ENCODE data around the gene PKP3.
"Not testable (repeated sequence)": the region's sequence is repeated elsewhere in the genome, so short reads cannot be mapped to it uniquely, and the experiment has no call there.

PKP3 gene

GRCh38 chr11:363443-363805, 30.6 kb upstream of the PKP3 start:
- DNase-seq = not testable (repeated sequence)

DNA sequence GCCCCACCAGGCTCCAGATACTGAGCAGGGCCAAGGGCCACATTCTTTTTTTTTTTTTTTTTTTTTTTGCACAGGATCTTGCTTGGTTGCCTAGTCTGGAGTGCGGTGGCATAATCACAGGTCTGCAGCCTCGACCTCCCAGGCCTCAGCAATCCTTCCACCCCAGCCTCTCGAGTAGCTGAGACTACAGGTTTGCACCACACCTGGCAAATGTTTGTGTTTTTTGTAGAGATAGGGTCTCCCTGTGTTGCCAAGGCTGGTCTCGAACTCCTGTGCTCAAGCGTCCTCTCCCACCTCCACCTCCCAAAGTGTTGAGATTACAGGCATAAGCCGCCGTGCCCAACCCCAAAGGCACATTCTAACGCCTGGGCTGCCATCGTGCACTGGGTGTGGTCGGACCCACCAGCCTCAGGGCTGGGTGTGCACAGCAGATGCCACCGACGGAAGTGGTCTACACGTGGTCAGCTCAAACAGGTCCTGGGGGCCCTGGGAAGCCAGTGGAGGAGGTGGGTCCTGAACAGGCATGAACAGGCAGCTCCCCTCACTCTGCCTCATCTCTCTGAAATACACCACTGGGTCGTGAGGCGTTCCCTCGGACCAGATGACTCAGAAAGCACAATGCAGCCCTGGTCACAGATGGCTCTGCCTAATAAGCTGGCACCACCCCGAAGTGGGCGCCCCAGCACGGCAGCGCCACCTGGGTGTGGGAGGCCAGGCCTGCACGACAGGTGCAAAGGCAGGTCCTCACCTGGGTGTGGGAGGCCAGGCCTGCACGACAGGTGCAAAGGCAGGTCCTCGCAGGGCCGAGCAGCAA, 29.9 kb upstream of the PKP3 start:
- peak; percentile 44 for DNase-seq

GRCh38 chr11:364991-365725, 28.9 kb upstream of the PKP3 start:
- DNase-seq = no peak

DNA sequence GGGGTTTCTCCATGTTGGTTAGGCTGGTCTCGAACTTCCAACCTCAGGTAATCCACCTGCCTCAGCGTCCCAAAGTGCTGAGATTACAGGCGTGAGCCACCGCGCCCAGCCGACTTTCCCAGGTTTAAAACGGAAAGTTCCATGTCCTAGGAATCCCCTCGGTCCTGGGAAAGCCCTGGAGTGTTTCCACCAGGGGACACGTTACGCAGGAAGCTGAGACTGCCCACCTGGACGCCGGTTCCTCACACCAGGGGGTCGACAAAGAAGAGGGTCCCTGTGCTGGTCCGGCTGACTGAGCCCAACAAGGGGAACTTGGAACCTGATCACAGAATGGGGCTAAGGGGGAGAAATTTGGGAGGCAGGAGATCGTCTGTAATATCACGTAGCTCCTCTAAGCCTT, 28.2 kb upstream of the PKP3 start:
- no peak for DNase-seq

DNA sequence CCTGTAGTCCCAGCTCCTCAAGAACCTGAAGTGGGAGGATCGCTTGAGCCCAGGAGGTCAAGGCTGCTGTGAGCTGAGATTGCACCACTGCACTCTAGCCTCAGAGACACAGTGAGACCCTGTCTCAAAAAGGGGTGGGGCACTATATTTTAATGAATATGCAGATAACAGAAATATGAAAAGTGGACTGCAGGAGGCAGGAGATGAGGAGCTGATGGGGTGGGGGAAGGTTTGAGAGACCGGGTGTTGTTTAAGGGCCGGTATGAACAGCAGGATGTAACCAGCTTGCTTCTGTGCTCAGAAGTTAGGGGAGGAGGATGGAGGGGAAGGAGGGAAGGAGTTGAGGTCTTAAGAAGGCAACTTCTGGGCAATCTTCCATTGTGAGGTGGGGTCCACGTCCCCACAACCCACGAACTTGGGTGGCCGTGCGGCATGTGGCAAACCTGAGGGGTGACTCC, 26.0 kb upstream of the PKP3 start:
- DNase-seq = no peak

DNA sequence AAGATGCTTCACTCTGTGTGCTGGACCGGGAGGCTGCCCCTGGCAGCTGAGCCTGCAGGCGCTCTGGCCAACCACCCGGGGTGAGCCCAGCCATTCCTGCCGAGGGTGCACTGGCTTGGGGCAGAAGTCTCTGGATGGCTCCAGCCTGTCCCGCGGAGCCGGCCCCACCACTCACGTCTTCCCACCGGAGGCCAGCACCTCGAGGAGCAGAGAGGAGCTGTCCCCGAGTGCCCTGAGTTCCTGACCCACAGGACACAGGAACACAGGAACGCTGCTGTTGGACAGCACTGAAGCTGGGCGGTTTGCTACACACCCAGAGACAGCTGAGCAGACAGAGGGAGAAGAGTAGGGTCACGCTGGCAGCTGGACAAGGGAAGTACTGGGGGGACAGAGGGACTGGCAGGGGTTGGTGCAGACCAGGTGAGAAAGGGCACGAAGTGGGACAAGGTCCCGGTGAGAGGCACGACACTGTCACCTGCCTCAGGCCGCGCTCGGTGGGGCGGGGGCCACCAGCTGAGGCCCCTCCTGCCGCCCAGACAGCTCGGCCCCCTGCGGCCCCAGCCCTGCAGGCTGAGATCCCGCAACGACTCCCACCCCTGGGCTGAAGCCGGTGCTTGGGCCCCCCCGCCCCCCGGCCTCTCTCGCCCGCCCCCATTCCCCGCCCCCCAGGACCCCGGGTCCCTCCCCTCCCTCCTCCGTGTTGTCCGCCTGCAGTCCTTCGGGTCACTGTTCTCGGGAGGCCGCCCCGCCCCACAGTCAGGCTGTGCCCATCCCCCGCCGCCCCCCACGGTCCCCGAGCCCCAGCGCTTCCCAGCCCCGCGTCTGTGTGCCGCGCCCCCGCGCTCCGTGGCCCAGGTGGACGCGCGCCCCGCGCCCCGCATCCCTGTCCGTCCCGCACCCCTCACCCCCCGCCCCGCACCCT, 25.3 kb upstream of the PKP3 start:
- no peak for DNase-seq

- DNase-seq = no peak
Observed at GRCh38 chr11:369336-370018, 24.5 kb upstream of the PKP3 start, which contains the start of gene B4GALNT4. TSS of gene B4GALNT4 (plus strand) at chr11:369499. CDS start at chr11:369804, 305 bp downstream.

DNA sequence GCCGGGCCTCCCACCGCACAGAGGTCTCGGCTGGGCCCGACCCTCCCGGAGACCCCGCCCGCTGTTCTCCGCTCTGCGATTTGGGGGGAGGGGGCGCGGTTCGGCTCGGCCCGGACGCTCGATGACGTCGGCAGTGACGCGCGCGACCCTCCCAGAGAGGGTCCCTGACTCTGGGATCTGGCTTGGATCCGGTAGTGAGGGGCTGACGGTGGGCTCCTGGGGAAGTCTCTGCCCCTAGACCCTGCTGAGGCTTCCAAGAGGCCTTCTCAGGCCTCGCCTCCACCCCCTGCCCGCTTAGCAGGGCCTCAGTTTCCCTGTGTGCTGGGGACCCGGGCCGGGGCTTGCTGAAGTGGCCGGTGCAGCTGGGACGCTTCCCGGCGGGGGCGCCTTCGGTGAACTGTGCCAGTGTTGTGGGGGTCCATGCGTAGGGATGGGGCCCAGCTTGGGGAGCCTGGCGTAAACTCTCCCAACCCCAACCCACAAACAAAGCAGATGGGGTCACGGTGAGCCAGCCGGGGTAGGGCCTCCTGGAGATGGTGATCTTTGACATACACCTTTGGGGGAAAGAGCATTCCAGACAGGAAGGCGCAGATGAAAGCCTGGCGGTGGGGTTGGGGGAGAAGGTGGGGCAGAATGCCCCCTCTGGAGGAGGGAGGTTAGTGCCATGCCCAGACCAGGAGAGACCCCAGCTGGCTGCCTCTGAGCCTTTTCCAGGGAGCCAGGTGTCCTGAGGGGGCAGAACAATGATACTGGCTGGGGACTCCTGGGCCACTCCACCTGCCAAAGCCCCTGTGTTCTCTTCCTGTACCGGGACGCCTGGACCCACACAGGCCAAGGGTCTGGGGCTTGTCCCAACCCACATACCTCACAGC, 23.7 kb upstream of the PKP3 start:
- no peak for DNase-seq

- DNase-seq = no peak
Observed at GRCh38 chr11:371051-371450, 23.0 kb upstream of the PKP3 start.

DNA sequence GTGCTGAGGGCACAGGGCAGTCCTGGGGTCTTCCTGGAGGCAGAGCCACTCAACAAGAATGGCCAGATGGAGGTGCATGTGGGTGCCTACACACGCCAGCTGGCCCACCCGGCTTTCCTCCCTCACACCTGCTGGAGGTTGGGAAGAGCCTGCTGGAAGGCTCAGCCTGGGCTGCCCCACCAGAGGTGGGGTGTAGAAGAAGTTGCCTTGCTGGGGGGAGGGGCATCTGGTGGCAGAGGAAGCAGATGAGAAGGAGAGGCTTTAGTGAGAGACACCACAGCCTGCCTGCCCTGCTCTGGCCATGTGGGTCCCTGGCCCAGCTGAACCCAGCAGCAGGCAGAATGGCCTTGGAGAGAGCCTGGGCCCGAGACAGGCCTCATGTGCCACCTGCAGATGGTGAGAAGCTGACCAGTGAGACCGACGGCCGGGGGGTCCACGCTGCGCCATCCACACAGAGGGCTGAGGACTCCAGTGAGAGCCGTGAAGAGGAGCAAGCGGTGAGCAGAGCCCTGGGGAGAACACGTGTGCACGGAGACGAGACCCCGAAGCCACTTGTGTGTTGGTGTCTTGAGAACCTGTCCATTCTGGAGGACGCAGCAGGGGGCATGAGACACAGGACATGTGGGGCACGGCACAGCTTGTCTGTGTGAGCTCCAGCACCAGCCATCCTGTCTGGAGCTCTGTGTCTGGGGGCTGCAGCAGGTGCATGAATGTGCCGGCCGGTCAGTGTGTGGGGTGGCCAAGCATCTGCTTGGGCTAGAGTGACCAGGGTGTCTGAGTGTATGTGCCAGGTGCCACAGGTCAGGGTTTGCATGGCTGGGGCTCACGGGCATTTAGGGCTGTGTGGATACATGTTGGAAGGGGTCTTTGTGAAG, 22.1 kb upstream of the PKP3 start:
- DNase-seq = no peak

DNA sequence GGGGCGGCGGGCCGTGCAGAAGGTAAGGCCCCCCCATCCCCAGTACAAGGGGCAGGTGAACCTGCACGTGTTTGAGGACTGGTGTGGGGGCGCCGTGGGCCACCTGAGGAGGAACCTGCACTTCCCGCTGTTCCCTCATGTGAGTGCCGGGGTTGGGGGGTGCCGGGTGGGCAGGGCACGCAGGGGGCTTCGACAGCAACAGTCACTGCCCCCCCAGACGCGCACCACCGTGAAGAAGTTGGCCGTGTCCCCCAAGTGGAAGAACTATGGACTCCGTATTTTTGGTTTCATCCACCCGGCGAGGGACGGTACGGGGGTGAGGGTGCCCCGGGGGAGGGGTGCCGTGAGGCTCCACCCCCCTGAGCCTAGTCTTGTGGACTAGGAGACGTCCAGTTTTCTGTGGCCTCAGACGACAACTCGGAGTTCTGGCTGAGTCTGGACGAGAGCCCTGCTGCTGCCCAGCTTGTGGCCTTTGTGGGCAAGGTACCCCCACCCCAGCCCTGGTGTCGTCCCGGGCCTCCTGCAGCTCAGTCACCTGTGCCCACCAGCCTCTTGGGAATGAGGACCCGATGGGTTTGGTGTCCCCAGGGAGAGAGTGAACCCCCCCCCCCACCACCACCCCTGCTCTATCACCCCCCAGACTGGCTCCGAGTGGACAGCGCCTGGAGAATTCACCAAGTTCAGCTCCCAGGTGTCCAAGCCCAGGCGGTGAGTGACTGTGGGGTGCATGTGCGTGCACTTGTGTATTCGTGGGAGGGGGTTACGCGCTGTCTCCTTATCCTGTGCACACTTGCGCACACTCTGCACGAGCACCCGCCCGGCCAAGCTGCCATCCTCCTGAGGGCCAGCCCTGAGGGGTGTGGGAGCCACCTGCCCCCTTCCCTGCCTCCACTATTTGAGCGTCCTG, 20.9 kb upstream of the PKP3 start:
- DNase-seq = no peak

GRCh38 chr11:373716-374551, 20.1 kb upstream of the PKP3 start:
- no peak for DNase-seq

DNA sequence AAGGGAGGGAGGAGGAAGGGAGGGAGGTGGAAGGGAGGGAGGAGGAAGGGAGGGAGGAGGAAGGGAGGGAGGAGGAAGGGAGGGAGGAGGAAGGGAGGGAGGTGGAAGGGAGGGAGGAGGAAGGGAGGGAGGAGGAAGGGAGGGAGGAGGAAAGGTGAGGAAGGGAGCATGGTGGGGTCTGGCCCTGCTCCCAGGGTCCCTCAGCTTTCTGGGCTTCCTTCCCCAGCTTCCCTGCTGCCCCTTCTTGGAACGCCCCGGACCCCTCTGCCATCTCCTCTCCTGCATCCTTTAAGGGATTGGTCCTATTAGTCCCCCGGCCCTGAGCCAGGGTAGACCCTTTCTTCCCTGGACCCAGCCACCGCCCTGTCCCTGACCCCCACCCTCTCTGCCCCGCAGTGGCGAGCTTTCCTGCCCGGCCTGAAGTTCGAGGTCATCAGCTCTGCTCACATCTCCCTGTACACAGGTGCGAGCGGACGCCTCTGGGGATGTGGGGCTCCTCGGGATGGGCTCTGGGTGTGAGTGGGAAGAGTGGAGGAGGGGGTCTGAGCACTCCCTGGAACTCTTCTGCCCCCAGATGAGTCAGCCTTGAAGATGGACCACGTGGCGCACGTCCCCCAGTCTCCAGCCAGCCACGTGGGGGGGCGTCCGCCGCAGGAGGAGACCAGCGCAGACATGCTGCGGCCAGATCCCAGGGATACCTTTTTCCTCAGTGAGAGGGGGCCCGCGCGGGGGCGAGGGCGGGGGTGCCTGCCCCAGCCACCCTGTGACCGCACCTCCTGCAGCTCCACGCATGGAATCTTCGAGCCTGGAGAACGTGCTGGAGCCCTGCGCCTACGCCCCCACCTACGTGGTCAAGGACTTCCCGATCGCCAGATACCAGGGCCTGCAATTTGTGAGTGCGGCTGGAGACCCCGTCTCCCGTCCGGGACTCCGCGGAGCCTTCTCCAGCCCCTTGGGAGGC, 18.7 kb upstream of the PKP3 start:
- DNase-seq = no peak

- DNase-seq = no peak
Observed at GRCh38 chr11:376531-377173, 17.4 kb upstream of the PKP3 start.

GRCh38 chr11:377174-377865, 16.7 kb upstream of the PKP3 start:
- no peak for DNase-seq

- DNase-seq = no peak
Observed at GRCh38 chr11:377883-378500, 16.0 kb upstream of the PKP3 start.

Measured in DMS153 (cell line).